ENCODE measurements around the gene RNASE1. TPM values are rescaled to one million over a fixed set of nuclear protein-coding genes. Genes with fewer than 3 reads are reported as not detected.
A peak's percentile ranks its signal among the peaks of the same experiment; 100 is the strongest.
"Not testable (repeated sequence)": the region's sequence is repeated elsewhere in the genome, so short reads cannot be mapped to it uniquely, and the experiment has no call there.

Gene RNASE1
- total RNA-seq, 1 experiment from 2014 or later = not detected

DNA sequence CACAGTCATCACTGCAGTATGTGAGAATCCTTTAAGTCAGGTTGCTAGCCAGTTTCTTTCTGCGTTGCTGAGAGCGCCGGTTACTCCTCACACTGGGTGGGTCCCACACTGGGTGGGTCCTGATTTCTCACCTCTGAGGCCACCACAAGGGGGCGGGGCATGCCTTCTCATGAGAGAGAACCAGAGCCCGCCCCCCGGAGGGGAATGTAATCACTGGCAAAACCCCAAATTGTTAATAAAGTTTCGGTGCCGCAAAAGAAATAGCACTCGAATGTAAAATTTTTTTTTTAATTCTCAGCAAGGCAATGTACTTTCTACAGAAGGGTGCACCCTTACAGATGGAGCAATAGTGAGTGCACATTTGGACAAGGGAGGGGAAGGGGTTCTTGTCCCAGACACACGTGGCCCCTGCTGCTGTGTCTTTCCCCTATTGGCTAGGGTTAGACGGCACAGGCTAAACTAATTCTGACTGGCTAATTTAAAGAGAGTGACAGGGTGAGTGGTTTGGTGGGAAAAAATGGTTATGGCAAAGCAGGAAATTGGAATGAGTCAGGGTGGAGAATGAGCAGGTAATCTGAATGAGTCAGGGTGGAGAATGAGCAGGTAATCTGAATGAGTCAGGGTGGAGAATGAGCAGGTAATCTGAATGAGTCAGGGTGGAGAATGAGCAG lies 25.5 kb upstream of the RNASE1 start:
- DNase-seq (ENCODE audit: low spot score) = peak; percentile 39
- CTCF ChIA-PET; H3K27ac ChIP-seq (ENCODE audit: low read depth, low read length, poor library complexity, severe bottlenecking); POLR2A ChIA-PET (ENCODE audit: low non-redundant PET); H3K27me3 ChIP-seq (replicated peaks; ENCODE audit: insufficient read depth, low read depth, low read length, poor library complexity); H3K4me3 ChIP-seq (ENCODE audit: low read depth, low read length, poor library complexity, severe bottlenecking); intact Hi-C loops (cut with micrococcal nuclease; ENCODE audit: unreplicated experiment); H3K9me3 ChIP-seq (ENCODE audit: low read depth, low read length, poor library complexity, severe bottlenecking); H3K36me3 ChIP-seq (ENCODE audit: insufficient read depth, low read length, poor library complexity, severe bottlenecking); BruUV-seq (replicated peaks); H3K4me1 ChIP-seq (ENCODE audit: insufficient read depth, low read length, poor library complexity, severe bottlenecking): not testable (repeated sequence)
- TF ChIP-seq CTCF (conservative IDR thresholded peaks at IDR 0.05; ENCODE audit: low read depth, low read length) = 0 out of 2 replicates have a peak, but pooled peaks have one; percentile 24

- Histone ChIP-seq H3K36me3 (ENCODE audit: insufficient read depth, low read length, poor library complexity, severe bottlenecking) (no peaks in the 10 kb centered on the region), H3K27ac (ENCODE audit: low read depth, low read length, poor library complexity, severe bottlenecking) (no peak overlapping the region), H3K4me3 (ENCODE audit: low read depth, low read length, poor library complexity, severe bottlenecking) (no peak overlapping the region), H3K27me3 (replicated peaks; ENCODE audit: insufficient read depth, low read depth, low read length, poor library complexity) (no peaks in the 10 kb centered on the region), H3K4me1 (ENCODE audit: insufficient read depth, low read length, poor library complexity, severe bottlenecking) (no peaks in the 10 kb centered on the region), H3K9me3 (ENCODE audit: low read depth, low read length, poor library complexity, severe bottlenecking) (no peaks in the 10 kb centered on the region)
- TF ChIP-seq EZH2 (IDR thresholded peaks at IDR 0.05; ENCODE audit: borderline replicate concordance, low read depth, low read length, poor library complexity, severe bottlenecking) = no peak
- TF ChIP-seq CTCF (conservative IDR thresholded peaks at IDR 0.05; ENCODE audit: low read depth, low read length) = no peak
- ChIA-PET POLR2A (ENCODE audit: low non-redundant PET) (no interaction called here), CTCF (no interaction called here)
- no peak for DNase-seq (ENCODE audit: low spot score)
- no TSS peak for BruUV-seq (replicated peaks)
- intact Hi-C loops (cut with micrococcal nuclease; ENCODE audit: unreplicated experiment) = no loop called here
Observed at GRCh38 chr14:20827326-20827725, 24.7 kb upstream of the RNASE1 start.

DNA sequence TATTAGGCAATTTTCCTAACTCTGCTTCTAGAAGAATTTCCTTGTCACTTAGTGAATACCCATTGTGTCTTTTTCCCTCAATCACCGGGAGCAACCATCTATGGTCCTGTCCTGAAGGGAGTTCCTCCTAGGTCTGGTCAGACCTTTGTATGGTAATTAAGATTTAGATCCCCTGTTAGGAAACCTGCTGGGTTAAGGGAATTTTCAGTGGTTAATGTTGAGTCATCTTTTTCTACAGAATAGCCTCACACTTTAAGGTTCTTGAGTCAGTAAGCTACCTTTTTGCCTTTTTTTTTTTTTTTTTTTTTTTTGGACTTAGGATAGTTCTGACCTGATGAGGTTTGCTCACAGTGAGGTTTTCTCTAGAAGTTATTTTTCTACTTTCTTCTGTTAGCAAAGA lies 24.0 kb upstream of the RNASE1 start:
- H3K4me1 ChIP-seq (ENCODE audit: insufficient read depth, low read length, poor library complexity, severe bottlenecking); H3K36me3 ChIP-seq (ENCODE audit: insufficient read depth, low read length, poor library complexity, severe bottlenecking); H3K9me3 ChIP-seq (ENCODE audit: low read depth, low read length, poor library complexity, severe bottlenecking); H3K27me3 ChIP-seq (replicated peaks; ENCODE audit: insufficient read depth, low read depth, low read length, poor library complexity); BruUV-seq (replicated peaks); CTCF ChIA-PET; H3K4me3 ChIP-seq (ENCODE audit: low read depth, low read length, poor library complexity, severe bottlenecking); H3K27ac ChIP-seq (ENCODE audit: low read depth, low read length, poor library complexity, severe bottlenecking); DNase-seq (ENCODE audit: low spot score); POLR2A ChIA-PET (ENCODE audit: low non-redundant PET); intact Hi-C loops (cut with micrococcal nuclease; ENCODE audit: unreplicated experiment): not testable (repeated sequence)

- Histone ChIP-seq H3K27me3 (replicated peaks; ENCODE audit: insufficient read depth, low read depth, low read length, poor library complexity) (no peaks in the 10 kb centered on the region), H3K27ac (ENCODE audit: low read depth, low read length, poor library complexity, severe bottlenecking) (no peak overlapping the region), H3K4me1 (ENCODE audit: insufficient read depth, low read length, poor library complexity, severe bottlenecking) (no peaks in the 10 kb centered on the region), H3K9me3 (ENCODE audit: low read depth, low read length, poor library complexity, severe bottlenecking) (no peaks in the 10 kb centered on the region), H3K36me3 (ENCODE audit: insufficient read depth, low read length, poor library complexity, severe bottlenecking) (no peaks in the 10 kb centered on the region), H3K4me3 (ENCODE audit: low read depth, low read length, poor library complexity, severe bottlenecking) (no peak overlapping the region)
- ChIA-PET POLR2A (ENCODE audit: low non-redundant PET) (no interaction called here), CTCF (no interaction called here)
- no TSS peak for BruUV-seq (replicated peaks)
- intact Hi-C loops (cut with micrococcal nuclease; ENCODE audit: unreplicated experiment) = no loop called here
- TF ChIP-seq EZH2 (IDR thresholded peaks at IDR 0.05; ENCODE audit: borderline replicate concordance, low read depth, low read length, poor library complexity, severe bottlenecking) = no peak
- TF ChIP-seq CTCF (conservative IDR thresholded peaks at IDR 0.05; ENCODE audit: low read depth, low read length) = no peak
- DNase-seq (ENCODE audit: low spot score) = no peak
Observed at GRCh38 chr14:20823859-20824258, 21.2 kb upstream of the RNASE1 start.

GRCh38 chr14:20821521-20822108 lies 19.0 kb upstream of the RNASE1 start:
- intact Hi-C loops (cut with micrococcal nuclease; ENCODE audit: unreplicated experiment); POLR2A ChIA-PET (ENCODE audit: low non-redundant PET); DNase-seq (ENCODE audit: low spot score); CTCF ChIA-PET; BruUV-seq (replicated peaks); H3K4me3 ChIP-seq (ENCODE audit: low read depth, low read length, poor library complexity, severe bottlenecking); H3K4me1 ChIP-seq (ENCODE audit: insufficient read depth, low read length, poor library complexity, severe bottlenecking); H3K27me3 ChIP-seq (replicated peaks; ENCODE audit: insufficient read depth, low read depth, low read length, poor library complexity); H3K9me3 ChIP-seq (ENCODE audit: low read depth, low read length, poor library complexity, severe bottlenecking); H3K27ac ChIP-seq (ENCODE audit: low read depth, low read length, poor library complexity, severe bottlenecking); H3K36me3 ChIP-seq (ENCODE audit: insufficient read depth, low read length, poor library complexity, severe bottlenecking): not testable (repeated sequence)

Data from A673 (cell line).